Sigmoid colon (tissue), 4 donors: Measurements from ENCODE around the gene CCNI2.

ENCODE experiments used
- CTCF ChIP-seq, 4 experiments: fragments of 450-650 bp in 3 of 4; fragments of 200-600 bp in 1 of 4; IDR thresholded peaks; one replicate each; pipeline ENCODE4 v1.5.1; 2016 to 2019; ENCODE audit warnings: antibody characterized with exemption in 4 of 4, mild to moderate bottlenecking in 3 of 4, moderate library complexity in 2 of 4
- POLR2AphosphoS5 ChIP-seq, 4 donors: sonication (generic); formaldehyde crosslinking; IDR thresholded peaks; one replicate each; pipeline ENCODE4 v1.6.1; 2017; ENCODE audit warnings: antibody characterized with exemption in 4 of 4

- TF ChIP-seq CTCF (IDR thresholded peaks at IDR 0.05) (no peak), POLR2AphosphoS5 (IDR thresholded peaks at IDR 0.05) (no peak)
Observed at GRCh38 chr5:132754111-132754510, 6.9 kb downstream of the CCNI2 start.
